Measurements from ENCODE around the gene RETREG3.
"Not testable (repeated sequence)": the region's sequence is repeated elsewhere in the genome, so short reads cannot be mapped to it uniquely, and the experiment has no call there.

DNA sequence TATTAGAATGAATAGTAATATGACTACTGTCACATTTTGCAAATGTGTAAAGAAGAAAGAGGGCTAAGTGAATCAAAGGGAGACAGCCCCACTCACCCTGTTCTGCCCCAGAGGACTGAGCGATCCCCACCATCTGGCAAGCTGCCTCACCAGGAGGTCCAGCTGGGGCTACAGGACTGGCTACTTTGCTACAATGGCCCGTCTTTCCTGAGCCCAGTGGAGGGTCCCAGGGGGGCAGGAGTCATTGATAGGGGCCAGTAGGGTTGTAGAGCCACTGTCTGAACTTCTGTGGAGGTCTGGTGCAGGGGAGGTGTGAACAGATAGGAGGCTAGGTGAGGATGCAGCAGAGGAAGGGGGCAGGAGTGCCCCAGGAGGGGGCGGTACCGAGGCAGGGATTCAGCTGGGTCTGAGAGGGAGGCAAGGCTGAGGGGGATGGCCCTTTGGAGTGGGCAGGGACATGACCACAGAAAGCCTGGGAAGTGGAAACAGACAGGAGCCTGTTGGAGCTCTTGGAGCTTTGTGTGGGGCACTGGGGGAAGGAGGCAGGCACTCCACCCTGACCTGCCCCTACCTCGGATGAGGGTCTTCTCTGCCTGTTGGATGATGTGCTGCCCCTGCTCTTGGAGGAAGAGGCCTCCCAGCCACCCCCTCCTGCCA, 53.1 kb downstream of the RETREG3 start:
- TF ChIP-seq, protein P1, sequence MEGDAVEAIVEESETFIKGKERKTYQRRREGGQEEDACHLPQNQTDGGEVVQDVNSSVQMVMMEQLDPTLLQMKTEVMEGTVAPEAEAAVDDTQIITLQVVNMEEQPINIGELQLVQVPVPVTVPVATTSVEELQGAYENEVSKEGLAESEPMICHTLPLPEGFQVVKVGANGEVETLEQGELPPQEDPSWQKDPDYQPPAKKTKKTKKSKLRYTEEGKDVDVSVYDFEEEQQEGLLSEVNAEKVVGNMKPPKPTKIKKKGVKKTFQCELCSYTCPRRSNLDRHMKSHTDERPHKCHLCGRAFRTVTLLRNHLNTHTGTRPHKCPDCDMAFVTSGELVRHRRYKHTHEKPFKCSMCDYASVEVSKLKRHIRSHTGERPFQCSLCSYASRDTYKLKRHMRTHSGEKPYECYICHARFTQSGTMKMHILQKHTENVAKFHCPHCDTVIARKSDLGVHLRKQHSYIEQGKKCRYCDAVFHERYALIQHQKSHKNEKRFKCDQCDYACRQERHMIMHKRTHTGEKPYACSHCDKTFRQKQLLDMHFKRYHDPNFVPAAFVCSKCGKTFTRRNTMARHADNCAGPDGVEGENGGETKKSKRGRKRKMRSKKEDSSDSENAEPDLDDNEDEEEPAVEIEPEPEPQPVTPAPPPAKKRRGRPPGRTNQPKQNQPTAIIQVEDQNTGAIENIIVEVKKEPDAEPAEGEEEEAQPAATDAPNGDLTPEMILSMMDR (IDR thresholded peaks at IDR 0.05) = not testable (repeated sequence)
- TF ChIP-seq POLR2A (IDR thresholded peaks at IDR 0.05) = not testable (repeated sequence)

Measured in right lobe of liver (tissue), 4 donors.